HEK293 (cell line): ENCODE results near the gene TMEM50B.
A peak's percentile ranks its signal among the peaks of the same experiment; 100 is the strongest.

Experiments used
- CTCF ChIP-seq: fragments of 450-650 bp; formaldehyde crosslinking; IDR thresholded peaks from 2 replicates; pipeline ENCODE4 v1.5.1; 2016; ENCODE audit warnings: missing biosample characterization, missing genetic modification characterization
- OVOL3 ChIP-seq: fragments of 450-650 bp; formaldehyde crosslinking; IDR thresholded peaks from 2 replicates; pipeline ENCODE4 v1.5.1; 2016; ENCODE audit warnings: missing biosample characterization, missing genetic modification characterization
- TRIM28 ChIP-seq: IDR thresholded peaks from 2 replicates; pipeline ENCODE4 v1.6.1; 2011; ENCODE audit warnings: low read length, control low read depth, borderline replicate concordance
- ZBTB21 ChIP-seq: fragments of 450-650 bp; formaldehyde crosslinking; IDR thresholded peaks from 2 replicates; pipeline ENCODE4 v1.5.1; 2017; ENCODE audit warnings: missing biosample characterization, missing genetic modification characterization
- ZNF239 ChIP-seq: fragments of 450-650 bp; formaldehyde crosslinking; IDR thresholded peaks from 2 replicates; pipeline ENCODE4 v1.5.1; 2016; ENCODE audit warnings: missing biosample characterization, missing genetic modification characterization
- ZNF660 ChIP-seq: fragments of 450-650 bp; IDR thresholded peaks from 2 replicates; pipeline ENCODE4 v1.5.1; 2018; ENCODE audit warnings: missing biosample characterization, mild to moderate bottlenecking, missing genetic modification characterization
- ZNF837 ChIP-seq: fragments of 450-650 bp; formaldehyde crosslinking; IDR thresholded peaks from 2 replicates; pipeline ENCODE4 v1.5.1; 2016; ENCODE audit warnings: missing biosample characterization, missing genetic modification characterization
- TF ChIP-seq, protein P1 (sequence below): fragments of 450-650 bp; formaldehyde crosslinking; IDR thresholded peaks from 2 replicates; pipeline ENCODE4 v1.5.1; 2016; ENCODE audit warnings: missing biosample characterization, missing genetic modification characterization
- TF ChIP-seq, protein P2 (sequence below): fragments of 450-650 bp; formaldehyde crosslinking; IDR thresholded peaks from 2 replicates; pipeline ENCODE4 v1.5.1; 2017; ENCODE audit warnings: missing biosample characterization, missing genetic modification characterization

GRCh38 chr21:33403786-33404585 is 75.8 kb downstream of the TMEM50B start:
- TF ChIP-seq CTCF (tag by site-specific recombination) (peak; percentile 7; the same call in 1 of the 2 replicates), TRIM28 (no peak), ZNF837 (tag by site-specific recombination) (no peak), OVOL3 (no peak), ZNF660 (no peak), ZNF239 (tag by site-specific recombination) (no peak), ZBTB21 (tag by site-specific recombination) (no peak)
- TF ChIP-seq, protein P1, sequence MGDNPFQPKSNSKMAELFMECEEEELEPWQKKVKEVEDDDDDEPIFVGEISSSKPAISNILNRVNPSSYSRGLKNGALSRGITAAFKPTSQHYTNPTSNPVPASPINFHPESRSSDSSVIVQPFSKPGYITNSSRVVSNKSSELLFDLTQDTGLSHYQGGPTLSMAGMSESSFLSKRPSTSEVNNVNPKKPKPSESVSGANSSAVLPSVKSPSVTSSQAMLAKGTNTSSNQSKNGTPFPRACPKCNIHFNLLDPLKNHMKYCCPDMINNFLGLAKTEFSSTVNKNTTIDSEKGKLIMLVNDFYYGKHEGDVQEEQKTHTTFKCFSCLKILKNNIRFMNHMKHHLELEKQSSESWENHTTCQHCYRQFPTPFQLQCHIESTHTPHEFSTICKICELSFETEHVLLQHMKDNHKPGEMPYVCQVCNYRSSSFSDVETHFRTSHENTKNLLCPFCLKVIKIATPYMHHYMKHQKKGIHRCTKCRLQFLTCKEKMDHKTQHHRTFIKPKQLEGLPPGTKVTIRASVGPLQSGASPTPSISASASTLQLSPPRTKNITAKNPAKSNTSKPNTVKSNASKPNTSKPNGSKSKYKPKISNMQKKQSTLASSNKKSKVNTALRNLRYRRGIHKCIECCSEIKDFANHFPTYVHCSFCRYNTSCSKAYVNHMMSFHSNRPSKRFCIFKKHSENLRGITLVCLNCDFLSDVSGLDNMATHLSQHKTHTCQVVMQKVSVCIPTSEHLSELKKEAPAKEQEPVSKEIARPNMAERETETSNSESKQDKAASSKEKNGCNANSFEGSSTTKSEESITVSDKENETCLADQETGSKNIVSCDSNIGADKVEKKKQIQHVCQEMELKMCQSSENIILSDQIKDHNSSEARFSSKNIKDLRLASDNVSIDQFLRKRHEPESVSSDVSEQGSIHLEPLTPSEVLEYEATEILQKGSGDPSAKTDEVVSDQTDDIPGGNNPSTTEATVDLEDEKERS = no peak
- TF ChIP-seq, protein P2, sequence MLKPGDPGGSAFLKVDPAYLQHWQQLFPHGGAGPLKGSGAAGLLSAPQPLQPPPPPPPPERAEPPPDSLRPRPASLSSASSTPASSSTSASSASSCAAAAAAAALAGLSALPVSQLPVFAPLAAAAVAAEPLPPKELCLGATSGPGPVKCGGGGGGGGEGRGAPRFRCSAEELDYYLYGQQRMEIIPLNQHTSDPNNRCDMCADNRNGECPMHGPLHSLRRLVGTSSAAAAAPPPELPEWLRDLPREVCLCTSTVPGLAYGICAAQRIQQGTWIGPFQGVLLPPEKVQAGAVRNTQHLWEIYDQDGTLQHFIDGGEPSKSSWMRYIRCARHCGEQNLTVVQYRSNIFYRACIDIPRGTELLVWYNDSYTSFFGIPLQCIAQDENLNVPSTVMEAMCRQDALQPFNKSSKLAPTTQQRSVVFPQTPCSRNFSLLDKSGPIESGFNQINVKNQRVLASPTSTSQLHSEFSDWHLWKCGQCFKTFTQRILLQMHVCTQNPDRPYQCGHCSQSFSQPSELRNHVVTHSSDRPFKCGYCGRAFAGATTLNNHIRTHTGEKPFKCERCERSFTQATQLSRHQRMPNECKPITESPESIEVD (tag by site-specific recombination) = no peak
